Measurements from ENCODE around the gene LRRK1.

- TF ChIP-seq CTCF (IDR thresholded peaks at IDR 0.05) (no peak), EP300 (IDR thresholded peaks at IDR 0.05) (no peak), POLR2A (IDR thresholded peaks at IDR 0.05) (no peak), POLR2AphosphoS5 (IDR thresholded peaks at IDR 0.05) (no peak)
Measured at GRCh38 chr15:100926971-100927756, 8.0 kb downstream of the LRRK1 start.

Data from sigmoid colon (tissue), 4 donors.